Keratinocyte (primary cell): ENCODE results near the gene DENND1C. TPM values are rescaled to one million over a fixed set of nuclear protein-coding genes. Genes with fewer than 3 reads are reported as not detected.

Experiments used
- DNase-seq: peaks from one replicate; pipeline ENCODE4 v3.0.0-alpha.2; 2011; ENCODE audit warnings: low read depth, missing footprints, low spot score
- FAIRE-seq: peaks from 2 replicates; lab custom pipeline; 2011; peaks lifted over from hg19 to GRCh38; lab: Jason Lieb, UNC
- H2AFZ ChIP-seq: 2 replicates; pipeline ENCODE4 v1.6.0; 2012; ENCODE audit warnings: low read length, control low read depth, inconsistent platforms; ENCODE audit not compliant: control insufficient read depth
- H3K27ac ChIP-seq: 2 replicates; pipeline ENCODE4 v1.5.1; 2011; ENCODE audit warnings: low read length; ENCODE audit not compliant: control insufficient read depth, insufficient read depth
- H3K27me3 ChIP-seq: 3 replicates; pipeline ENCODE4 v1.6.0; 2011; ENCODE audit warnings: low read length; ENCODE audit not compliant: control insufficient read depth, insufficient read depth; ENCODE audit errors: extremely low read depth
- H3K36me3 ChIP-seq, 2 experiments: 2 replicates in 1 of 2; 3 replicates in 1 of 2; pipeline ENCODE4 v1.5.1; 2011; ENCODE audit warnings: low read length in 2 of 2, mild to moderate bottlenecking in 1 of 2; ENCODE audit not compliant: control insufficient read depth in 2 of 2, insufficient read depth in 2 of 2; ENCODE audit errors: extremely low read depth in 1 of 2
- H3K4me1 ChIP-seq: 3 replicates; pipeline ENCODE4 v1.5.1; 2011; ENCODE audit warnings: low read length; ENCODE audit not compliant: control insufficient read depth, insufficient read depth; ENCODE audit errors: extremely low read depth
- H3K4me2 ChIP-seq: 3 replicates; pipeline ENCODE4 v1.6.0; 2011; ENCODE audit warnings: low read depth, low read length; ENCODE audit not compliant: control insufficient read depth, insufficient read depth; ENCODE audit errors: extremely low read depth
- H3K4me3 ChIP-seq, 3 experiments: fragments of 200-600 bp in 1 of 3; sonication (generic) in 1 of 3; 2 replicates in 2 of 3; 3 replicates in 1 of 3; pipeline ENCODE4 v1.5.1; 2011 to 2016; ENCODE audit warnings: low read length in 3 of 3, mild to moderate bottlenecking in 3 of 3, control low read depth in 2 of 3, inconsistent platforms in 1 of 3, low read depth in 1 of 3, mixed read lengths in 1 of 3, mixed run types in 1 of 3, moderate library complexity in 1 of 3; ENCODE audit not compliant: control insufficient read depth in 2 of 3, insufficient read depth in 2 of 3; ENCODE audit errors: extremely low read depth in 1 of 3
- H3K79me2 ChIP-seq: 2 replicates; pipeline ENCODE4 v1.6.0; 2012; ENCODE audit warnings: low read length; ENCODE audit not compliant: control insufficient read depth, insufficient read depth
- H3K9ac ChIP-seq: 3 replicates; pipeline ENCODE4 v1.6.0; 2011; ENCODE audit warnings: low read length; ENCODE audit not compliant: control insufficient read depth, insufficient read depth; ENCODE audit errors: extremely low read depth
- H3K9me1 ChIP-seq: 3 replicates; pipeline ENCODE4 v1.6.0; 2011; ENCODE audit warnings: low read length; ENCODE audit not compliant: control insufficient read depth, insufficient read depth; ENCODE audit errors: extremely low read depth
- H3K9me3 ChIP-seq: 2 replicates; pipeline ENCODE4 v1.5.1; 2012; ENCODE audit warnings: low read depth, low read length; ENCODE audit not compliant: control insufficient read depth
- H4K20me1 ChIP-seq: 3 replicates; pipeline ENCODE4 v1.6.0; 2011; ENCODE audit warnings: low read length; ENCODE audit not compliant: control insufficient read depth, insufficient read depth; ENCODE audit errors: extremely low read depth
- CTCF ChIP-seq, 3 experiments: IDR thresholded peaks in 1 of 3; conservative IDR thresholded peaks in 1 of 3; optimal IDR thresholded peaks in 1 of 3; 2 replicates in 2 of 3; 3 replicates in 1 of 3; pipeline versions ENCODE3 to v1.5.1; 2011; ENCODE audit warnings: low read length in 3 of 3, mild to moderate bottlenecking in 3 of 3, moderate library complexity in 2 of 3, control low read depth in 1 of 3, inconsistent platforms in 1 of 3; ENCODE audit not compliant: insufficient read depth in 2 of 3; ENCODE audit errors: extremely low read depth in 1 of 3
- EZH2 ChIP-seq: IDR thresholded peaks from one replicate; pipeline ENCODE4 v1.6.1; 2012; ENCODE audit warnings: inconsistent platforms, mild to moderate bottlenecking, low read length, moderate library complexity
- dilution Hi-C: fragments of 300-500 bp; cut with MboI; formaldehyde crosslinking; loops from one replicate; pipeline ENCODE4 v1.7.0; 2020; ENCODE audit warnings: low sequenced_read_pairs; ENCODE audit not compliant: extremely low pct_ligation_motif_present
- polyA plus RNA-seq, 5 experiments: library from polyadenylated mRNA; depleted of rRNA in 3 of 5; stranded (reverse) in 3 of 5; stranded (forward) in 1 of 5; unstranded in 1 of 5; fragments of >200 nt; gene quantifications; 1 replicate in 1 of 5; 2 replicates in 3 of 5; 3 replicates in 1 of 5; pipeline versions ENCODE4 v1.2.1 to v1.2.3, GENCODE V29; 2011 to 2012; ENCODE audit warnings: missing spikeins in 2 of 5, low read depth in 1 of 5, low replicate concordance in 1 of 5

The DENND1C gene
- polyA plus RNA-seq, 1 donor (not counting 4 experiments of a cell fraction or from before 2014, with no cell fraction given), result 0.09 TPM

GRCh38 chr19:6483235-6483634 is 1.6 kb upstream of the DENND1C start:
- Histone ChIP-seq H3K27ac (no peak overlapping the region), H4K20me1 (no peaks in the 10 kb centered on the region), H3K9me1 (no peaks in the 10 kb centered on the region), H3K4me3 (no peak overlapping the region), H3K9me3 (no peaks in the 10 kb centered on the region), H3K4me1 (no peaks in the 10 kb centered on the region), H2AFZ (no peak overlapping the region), H3K27me3 (no peaks in the 10 kb centered on the region), H3K36me3 (no peaks in the 10 kb centered on the region), H3K9ac (no peak overlapping the region), H3K4me2 (no peak overlapping the region), H3K79me2 (no peaks in the 10 kb centered on the region)
- dilution Hi-C loops, result no loop called here
- TF ChIP-seq CTCF (optimal IDR thresholded peaks at IDR 0.05 in 1 of 3, IDR thresholded peaks at IDR 0.05 in 1 of 3, conservative IDR thresholded peaks at IDR 0.05 in 1 of 3; ENCODE audit: extremely low read depth in 1 of 3, insufficient read depth in 2 of 3, low read length in 3 of 3) (no peak), EZH2 (no peak)
- DNase-seq, result no peak
- FAIRE-seq, result no peak

- FAIRE-seq, result no peak
- H2AFZ ChIP-seq, result no peak overlapping the region
Measured at GRCh38 chr19:6482343-6482686, 728 bp upstream of the DENND1C start.

More at GRCh38 chr19:6482343-6482686, 728 bp upstream of the DENND1C start:
- H3K9me3 ChIP-seq, result no peaks in the 10 kb centered on the region
- H3K79me2 ChIP-seq, result no peaks in the 10 kb centered on the region
- no peaks in the 10 kb centered on the region for H3K9me1 ChIP-seq
- no peaks in the 10 kb centered on the region for H3K36me3 ChIP-seq
- H3K4me3 ChIP-seq, result no peak overlapping the region
- no peak overlapping the region for H3K27ac ChIP-seq
- H3K4me1 ChIP-seq, result no peaks in the 10 kb centered on the region
- dilution Hi-C loops, result no loop called here
- no peak for DNase-seq
- TF ChIP-seq EZH2, result no peak
- TF ChIP-seq CTCF (optimal IDR thresholded peaks at IDR 0.05 in 1 of 3, IDR thresholded peaks at IDR 0.05 in 1 of 3, conservative IDR thresholded peaks at IDR 0.05 in 1 of 3; ENCODE audit: extremely low read depth in 1 of 3, insufficient read depth in 2 of 3, low read length in 3 of 3), result no peak
- no peaks in the 10 kb centered on the region for H3K27me3 ChIP-seq
- H3K9ac ChIP-seq, result no peak overlapping the region
- no peaks in the 10 kb centered on the region for H4K20me1 ChIP-seq
- no peak overlapping the region for H3K4me2 ChIP-seq
